CD4-positive, alpha-beta T cell (primary cell): ENCODE data around the gene NINJ1. TPM values are rescaled to one million over a fixed set of nuclear protein-coding genes. Genes with fewer than 3 reads are reported as not detected.

Experiments
- ATAC-seq: fragments of 200-7000 bp; cut with Tn5 transposase; one replicate; pipeline ENCODE4 v1.10.0; 2022; ENCODE audit warnings: mild to moderate bottlenecking; ENCODE audit not compliant: poor library complexity
- CTCF ChIA-PET: fragments of 350-600 bp; sonication (Branson Sonifier 250); formaldehyde crosslinking; loops from one replicate; lab custom pipeline; 2021; ENCODE audit warnings: antibody characterized with exemption, inconsistent platforms; lab: Charles Lee
- POLR2A ChIA-PET: fragments of 350-600 bp; sonication (Branson Sonifier 250); formaldehyde crosslinking; loops from one replicate; lab custom pipeline; 2021; ENCODE audit warnings: antibody characterized with exemption, inconsistent platforms; lab: Charles Lee
- DNase-seq, 14 experiments: peaks; one replicate each; pipeline ENCODE4 v3.0.0-alpha.2; 2013 to 2020; ENCODE audit warnings: mixed read lengths in 2 of 14
- H3K27ac ChIP-seq, 2 donors: one replicate each; pipeline versions ENCODE4 v1.5.1 to v1.7.0; 2013; ENCODE audit warnings: low read length in 2 of 2, low read depth in 1 of 2, mild to moderate bottlenecking in 1 of 2
- H3K27me3 ChIP-seq, 2 experiments: 1 replicate in 1 of 2; 2 replicates in 1 of 2; pipeline versions ENCODE4 v1.6.1 to v1.7.0; 2013; ENCODE audit warnings: low read length in 2 of 2, control low read depth in 1 of 2, mild to moderate bottlenecking in 1 of 2, moderate library complexity in 1 of 2; ENCODE audit not compliant: insufficient read depth in 2 of 2, control insufficient read depth in 1 of 2
- H3K36me3 ChIP-seq: one replicate; pipeline ENCODE4 v1.6.1; 2013; ENCODE audit warnings: low read length, control low read depth; ENCODE audit not compliant: insufficient read depth
- H3K4me1 ChIP-seq: one replicate; pipeline ENCODE4 v1.6.1; 2013; ENCODE audit warnings: low read length, control low read depth; ENCODE audit not compliant: insufficient read depth
- H3K4me3 ChIP-seq: one replicate; pipeline ENCODE4 v1.5.1; 2013; ENCODE audit warnings: mild to moderate bottlenecking, low read length, moderate library complexity
- H3K9me3 ChIP-seq, 2 experiments: 1 replicate in 1 of 2; 2 replicates in 1 of 2; pipeline versions ENCODE4 v1.6.1 to v1.7.0; 2013; ENCODE audit warnings: low read length in 2 of 2, mild to moderate bottlenecking in 2 of 2, control low read depth in 1 of 2, moderate library complexity in 1 of 2; ENCODE audit not compliant: control insufficient read depth in 1 of 2, insufficient read depth in 1 of 2
- H3K27ac Mint-ChIP-seq: one replicate; pipeline ENCODE4 v1.8.0; 2020; ENCODE audit warnings: mixed read lengths
- H3K27me3 Mint-ChIP-seq: one replicate; pipeline ENCODE4 v1.8.0; 2021; ENCODE audit warnings: mixed read lengths
- H3K36me3 Mint-ChIP-seq: one replicate; pipeline ENCODE4 v1.8.0; 2021; ENCODE audit warnings: low read depth, mixed read lengths
- H3K4me1 Mint-ChIP-seq: one replicate; pipeline ENCODE4 v1.8.0; 2021; ENCODE audit warnings: low read depth, mixed read lengths
- H3K4me3 Mint-ChIP-seq: one replicate; pipeline ENCODE4 v1.8.0; 2020; ENCODE audit warnings: mild to moderate bottlenecking, mixed read lengths
- H3K9me3 Mint-ChIP-seq: one replicate; pipeline ENCODE4 v1.8.0; 2020; ENCODE audit warnings: mixed read lengths
- intact Hi-C, 2 experiments: fragments of 100-400 bp; cut with DNase I in 1 of 2; cut with micrococcal nuclease in 1 of 2; formaldehyde crosslinking; loops; one replicate each; pipeline versions ENCODE4 v1.15.1 to v1.9.0; 2023 to 2025; cut with DNase I, micrococcal nuclease
- total RNA-seq, 174 experiments: library from RNA in 2 of 174; stranded (reverse) in 2 of 174; gene quantifications; one replicate each; pipeline ENCODE4 v1.2.3 and lab custom pipeline; 2021 to 2026
- TF ChIP-seq, protein P1 (sequence below): fragments of 200-600 bp; IDR thresholded peaks from one replicate; pipeline ENCODE4 v1.8.0; 2022; ENCODE audit warnings: antibody characterized with exemption, mild to moderate bottlenecking

NINJ1 gene
- total RNA-seq, 2 experiments from 2014 or later = 87.8 to 87.9 TPM

DNA sequence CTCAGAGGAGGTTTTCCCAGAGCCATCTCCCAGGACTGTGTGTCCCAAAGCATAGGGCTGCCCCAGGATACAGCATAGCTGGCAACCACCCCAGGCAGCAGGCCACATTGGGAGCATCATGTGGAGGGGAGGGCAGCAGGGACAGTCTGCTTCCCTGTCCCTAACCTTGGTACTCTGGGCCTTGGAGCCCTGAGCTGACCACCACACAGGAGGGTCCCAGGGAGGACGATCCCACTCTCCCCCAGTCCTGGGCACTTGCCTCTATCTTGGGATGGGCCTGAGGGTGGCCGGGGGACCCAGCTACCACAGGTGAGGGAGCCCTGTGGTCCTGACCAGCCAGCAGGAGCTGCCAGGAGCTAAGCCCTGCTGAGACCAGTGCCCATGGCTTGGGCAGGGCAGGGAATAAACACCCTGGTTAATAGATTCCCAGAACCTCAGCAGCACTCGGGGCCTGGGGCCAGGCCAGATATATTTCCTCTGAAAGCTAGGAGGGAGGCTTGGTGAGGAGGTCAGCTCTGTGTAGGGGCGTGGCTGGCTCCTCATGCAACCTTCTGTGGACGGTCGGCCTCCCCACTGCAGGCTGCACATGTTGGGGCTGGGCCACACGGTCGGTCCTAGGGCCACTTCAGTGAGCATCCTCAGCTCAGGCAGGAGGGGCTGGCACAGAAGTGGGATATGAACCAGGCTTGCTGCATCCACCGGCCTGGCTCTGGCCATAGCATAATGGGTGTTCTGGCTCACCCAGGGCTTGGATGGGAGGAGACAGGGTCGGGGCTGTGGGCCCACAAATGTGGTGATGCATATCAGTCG lies 4.2 kb downstream of the NINJ1 start:
- DNase-seq (peak in 1 of 14 experiments; percentile 25), ATAC-seq (no peak)
- H3K9me3 ChIP-seq = no peaks in the 10 kb centered on the region
- Mint-ChIP-seq H3K27ac (peak overlapping the region; percentile 94), H3K36me3 (peaks cover 15% of the 10 kb centered on the region), H3K4me3 (peak overlapping the region; percentile 94), H3K9me3 (no peaks in the 10 kb centered on the region), H3K27me3 (no peaks in the 10 kb centered on the region), H3K4me1 (peaks cover 84% of the 10 kb centered on the region)
- peaks cover 8% of the 10 kb centered on the region for H3K36me3 ChIP-seq
- POLR2A ChIA-PET = interaction anchor here (0.9 to 2.8 kb wide), 4 partner anchors 14 to 65 kb away, joined by 3 to 9 read pairs (median 4); partner anchors contain the start of gene CARD19
- CTCF ChIA-PET = interaction anchor here (0.9 to 1.3 kb wide), 2 partner anchors 11 to 21 kb away, joined by 3 to 4 read pairs; no protein-coding TSS in a partner anchor
- H3K27ac ChIP-seq = no peak overlapping the region
- H3K4me3 ChIP-seq = no peak overlapping the region
- peaks cover 95% of the 10 kb centered on the region for H3K4me1 ChIP-seq
- intact Hi-C loops = loop anchor here (2.0 to 10.0 kb wide), 2 partner anchors 15 to 325 kb away; partner anchors contain the start of genes FAM120A (in 1 of the 2) and FAM120AOS (in 1 of the 2)
- H3K27me3 ChIP-seq = no peaks in the 10 kb centered on the region
- TF ChIP-seq, protein P1, sequence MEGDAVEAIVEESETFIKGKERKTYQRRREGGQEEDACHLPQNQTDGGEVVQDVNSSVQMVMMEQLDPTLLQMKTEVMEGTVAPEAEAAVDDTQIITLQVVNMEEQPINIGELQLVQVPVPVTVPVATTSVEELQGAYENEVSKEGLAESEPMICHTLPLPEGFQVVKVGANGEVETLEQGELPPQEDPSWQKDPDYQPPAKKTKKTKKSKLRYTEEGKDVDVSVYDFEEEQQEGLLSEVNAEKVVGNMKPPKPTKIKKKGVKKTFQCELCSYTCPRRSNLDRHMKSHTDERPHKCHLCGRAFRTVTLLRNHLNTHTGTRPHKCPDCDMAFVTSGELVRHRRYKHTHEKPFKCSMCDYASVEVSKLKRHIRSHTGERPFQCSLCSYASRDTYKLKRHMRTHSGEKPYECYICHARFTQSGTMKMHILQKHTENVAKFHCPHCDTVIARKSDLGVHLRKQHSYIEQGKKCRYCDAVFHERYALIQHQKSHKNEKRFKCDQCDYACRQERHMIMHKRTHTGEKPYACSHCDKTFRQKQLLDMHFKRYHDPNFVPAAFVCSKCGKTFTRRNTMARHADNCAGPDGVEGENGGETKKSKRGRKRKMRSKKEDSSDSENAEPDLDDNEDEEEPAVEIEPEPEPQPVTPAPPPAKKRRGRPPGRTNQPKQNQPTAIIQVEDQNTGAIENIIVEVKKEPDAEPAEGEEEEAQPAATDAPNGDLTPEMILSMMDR = no peak

DNA sequence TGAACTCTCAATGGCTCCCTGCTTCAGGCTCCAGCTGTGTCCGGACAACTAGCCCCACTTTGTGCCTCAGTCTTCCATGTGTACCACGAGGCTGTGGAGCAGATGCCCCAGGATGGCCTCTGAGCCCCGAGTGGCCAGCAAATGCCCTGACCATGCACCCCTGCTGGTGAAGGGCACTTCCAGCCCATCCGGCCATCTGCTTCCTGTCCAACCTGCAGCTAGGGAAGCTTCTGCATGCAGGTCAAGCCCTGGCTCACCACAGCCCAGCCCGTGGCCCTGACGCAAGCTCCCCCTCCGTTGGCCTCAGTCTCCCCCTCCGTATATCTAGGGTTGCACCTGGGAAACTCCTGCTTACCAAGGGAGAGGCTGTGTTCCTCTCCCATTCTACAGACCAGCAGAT lies 4.8 kb downstream of the NINJ1 start:
- Mint-ChIP-seq H3K9me3 (no peaks in the 10 kb centered on the region), H3K4me3 (no peak overlapping the region), H3K27ac (peak overlapping the region; percentile 69), H3K27me3 (no peaks in the 10 kb centered on the region), H3K4me1 (peaks cover 78% of the 10 kb centered on the region), H3K36me3 (peaks cover 15% of the 10 kb centered on the region)
- ChIA-PET POLR2A (interaction anchor here (0.9 to 2.8 kb wide), 3 partner anchors 14 to 64 kb away, joined by 3 to 9 read pairs (median 3); no protein-coding TSS in a partner anchor), CTCF (interaction anchor here (0.9 to 1.3 kb wide), 2 partner anchors 11 to 20 kb away, joined by 3 to 4 read pairs; no protein-coding TSS in a partner anchor)
- TF ChIP-seq, protein P1 = no peak
- no peak for ATAC-seq
- Histone ChIP-seq H3K27me3 (no peaks in the 10 kb centered on the region), H3K4me3 (no peak overlapping the region), H3K9me3 (no peaks in the 10 kb centered on the region), H3K27ac (no peak overlapping the region), H3K4me1 (peaks cover 93% of the 10 kb centered on the region), H3K36me3 (peaks cover 12% of the 10 kb centered on the region)
- peak in 1 of 14 experiments; percentile 28 for DNase-seq
- intact Hi-C loops = no loop called here

DNA sequence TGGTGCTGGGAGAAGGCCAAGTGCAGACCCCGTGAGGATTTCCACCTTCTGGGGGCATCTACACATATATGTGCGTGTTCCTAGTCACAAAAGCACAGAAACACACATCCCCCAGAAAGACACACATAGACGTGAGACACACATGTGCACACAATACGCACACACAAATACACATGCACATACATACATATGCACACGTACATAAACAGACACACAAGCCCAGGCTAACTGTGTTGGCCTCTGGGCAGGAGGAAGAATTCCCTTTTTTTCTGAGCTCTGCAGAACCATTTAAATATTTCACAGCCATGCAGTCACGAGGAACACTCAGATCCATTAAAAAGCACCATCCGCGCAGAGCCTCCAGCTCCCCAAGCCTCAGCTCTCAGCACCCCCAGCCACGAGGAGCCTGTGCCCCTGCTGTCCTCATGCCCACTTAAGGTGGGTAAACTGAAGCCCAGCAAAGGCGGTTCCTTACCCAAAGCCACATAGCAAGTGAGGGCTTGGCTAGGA lies 5.3 kb downstream of the NINJ1 start:
- TF ChIP-seq, protein P1 = no peak
- Histone ChIP-seq H3K4me1 (peaks cover 92% of the 10 kb centered on the region), H3K27me3 (no peaks in the 10 kb centered on the region), H3K36me3 (peaks cover 12% of the 10 kb centered on the region), H3K4me3 (no peak overlapping the region), H3K27ac (no peak overlapping the region), H3K9me3 (no peaks in the 10 kb centered on the region)
- DNase-seq (no peak), ATAC-seq (no peak)
- POLR2A ChIA-PET = interaction anchor here (0.9 to 2.8 kb wide), 3 partner anchors 15 to 64 kb away, joined by 3 to 9 read pairs (median 3); no protein-coding TSS in a partner anchor
- Mint-ChIP-seq H3K4me3 (peak overlapping the region; percentile 18), H3K36me3 (peaks cover 20% of the 10 kb centered on the region), H3K27me3 (no peaks in the 10 kb centered on the region), H3K9me3 (no peaks in the 10 kb centered on the region), H3K27ac (peak overlapping the region; percentile 81), H3K4me1 (peaks cover 83% of the 10 kb centered on the region)
- CTCF ChIA-PET = interaction anchor here (0.9 to 1.3 kb wide), 2 partner anchors 10 to 20 kb away, joined by 3 to 4 read pairs; no protein-coding TSS in a partner anchor
- intact Hi-C loops = no loop called here
